Right lobe of liver (tissue), 6 donors: ENCODE data around the gene ZNF532. TPM values are rescaled to one million over a fixed set of nuclear protein-coding genes. Genes with fewer than 3 reads are reported as not detected.

Source experiments
- ATAC-seq, 4 donors: fragments of 200-7000 bp; cut with Tn5 transposase; one replicate each; pipeline ENCODE4 v1.9.1; 2020; ENCODE audit warnings: mild to moderate bottlenecking in 4 of 4, moderate library complexity in 4 of 4
- DNase-seq, 3 donors: peaks; one replicate each; pipeline ENCODE4 v3.0.0-alpha.2; 2020
- H3K27ac ChIP-seq, 3 donors: fragments of 200-600 bp; one replicate each; pipeline ENCODE4 v1.8.0; 2022
- H3K27me3 ChIP-seq, 2 donors: fragments of 200-600 bp; one replicate each; pipeline ENCODE4 v1.8.0; 2022
- H3K36me3 ChIP-seq, 4 donors: fragments of 200-600 bp; sonication (generic) in 1 of 4; one replicate each; pipeline versions ENCODE4 v1.5.1 to v1.8.0; 2017 to 2022; ENCODE audit warnings: control low read depth in 1 of 4
- H3K4me1 ChIP-seq, 4 donors: fragments of 200-600 bp; sonication (generic) in 1 of 4; one replicate each; pipeline versions ENCODE4 v1.5.1 to v1.8.0; 2017 to 2022; ENCODE audit warnings: control low read depth in 1 of 4
- H3K4me3 ChIP-seq, 3 donors: fragments of 200-600 bp; one replicate each; pipeline ENCODE4 v1.8.0; 2022
- H3K9me3 ChIP-seq, 4 donors: fragments of 200-600 bp; sonication (generic) in 1 of 4; one replicate each; pipeline versions ENCODE4 v1.5.1 to v1.8.0; 2017 to 2022; ENCODE audit warnings: control low read depth in 1 of 4
- POLR2A ChIP-seq: fragments of 450-650 bp; IDR thresholded peaks from one replicate; pipeline ENCODE4 v1.6.1; 2017; ENCODE audit warnings: antibody characterized with exemption, mild to moderate bottlenecking
- WGBS: methylation state at CpG from one replicate; pipeline ENCODE4 v1.1.6; 2018; ENCODE audit warnings: low coverage, low lambda C conversion rate; ENCODE audit not compliant: insufficient coverage; ENCODE audit errors: missing lambda C conversion rate; 5-methylcytosine and 5-hydroxymethylcytosine counted together
- intact Hi-C, 2 donors: fragments of 100-400 bp; cut with DNase I; formaldehyde crosslinking; loops; one replicate each; pipeline versions ENCODE4 v1.11.2 to v1.14.1; 2022
- total RNA-seq, 6 experiments: library from RNA; depleted of rRNA in 2 of 6; stranded (reverse); fragments of >200 nt in 2 of 6; fragmentation: NEBNext Ultra II Directional in 3 of 6; extraction: Animal tissue kit (Norgen Biotek cat#: 25700) in 3 of 6; gene quantifications; one replicate each; pipeline versions ENCODE4 v1.1.0 to v1.2.4, GENCODE V29; 2016 to 2023
- TF ChIP-seq, protein P1 (sequence below), 4 donors: fragments of 200-600 bp in 3 of 4; fragments of 450-650 bp in 1 of 4; IDR thresholded peaks; one replicate each; pipeline versions ENCODE4 v1.5.1 to v1.8.0; 2016 to 2022; ENCODE audit warnings: antibody characterized with exemption in 4 of 4, mild to moderate bottlenecking in 2 of 4
- donor health status: DM: no; HTN: yes; CAD: no.
- donor health status: DM: no; HTN: no; CAD: no.
- donor health status: DM: no; HTN: no; CAD: no.
- donor health status: DM: no; HTN: yes; CAD: no.
- donor health status: DM: no; HTN: yes; CAD: no.

Gene ZNF532
- total RNA-seq, 6 experiments from 2014 or later, result 2.0 to 6.4 (median 3.2) TPM

DNA sequence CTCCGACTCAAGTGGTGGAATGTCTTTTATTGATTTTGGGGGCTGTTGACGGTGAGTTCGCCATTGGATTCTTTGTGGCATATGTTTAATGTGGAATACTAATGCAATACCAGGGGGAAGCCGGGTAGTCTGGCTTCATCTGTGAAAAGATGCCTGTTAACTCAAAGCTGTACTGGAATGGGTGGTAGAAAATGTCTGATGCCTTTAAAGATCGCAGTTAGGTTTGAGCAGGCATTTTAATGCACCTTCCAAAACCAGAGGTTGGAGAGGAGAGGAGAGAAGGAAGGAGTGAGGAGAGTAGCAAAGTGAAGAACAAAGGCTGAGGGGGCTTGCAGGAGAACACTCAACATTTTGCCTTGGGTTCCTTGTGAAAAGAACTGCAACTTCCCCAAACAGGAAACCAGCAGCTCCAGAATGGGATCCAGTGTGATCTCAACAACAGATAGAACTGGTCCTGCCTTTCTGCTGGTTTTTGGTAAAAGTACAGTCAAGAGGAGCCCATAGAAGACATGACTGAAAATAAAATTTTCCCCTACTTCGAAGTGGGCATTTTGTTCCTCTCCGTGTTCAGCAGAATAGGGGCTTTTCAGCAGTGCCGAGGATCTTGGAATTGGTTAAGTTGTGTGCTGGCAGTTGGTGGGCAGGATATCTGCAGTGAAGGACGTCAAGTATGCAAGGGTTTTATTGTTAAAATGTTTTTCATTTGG lies 1.5 kb downstream of the ZNF532 start:
- Histone ChIP-seq H3K4me1 (peaks cover 0 to 10% (median 0%) of the 10 kb centered on the region in 4 donors), H3K9me3 (no peaks in the 10 kb centered on the region), H3K27me3 (no peaks in the 10 kb centered on the region), H3K4me3 (no peak overlapping the region), H3K36me3 (no peaks in the 10 kb centered on the region), H3K27ac (peak overlapping the region in 1 of 3 donors; percentile 25)
- TF ChIP-seq POLR2A, result no peak
- TF ChIP-seq, protein P1, sequence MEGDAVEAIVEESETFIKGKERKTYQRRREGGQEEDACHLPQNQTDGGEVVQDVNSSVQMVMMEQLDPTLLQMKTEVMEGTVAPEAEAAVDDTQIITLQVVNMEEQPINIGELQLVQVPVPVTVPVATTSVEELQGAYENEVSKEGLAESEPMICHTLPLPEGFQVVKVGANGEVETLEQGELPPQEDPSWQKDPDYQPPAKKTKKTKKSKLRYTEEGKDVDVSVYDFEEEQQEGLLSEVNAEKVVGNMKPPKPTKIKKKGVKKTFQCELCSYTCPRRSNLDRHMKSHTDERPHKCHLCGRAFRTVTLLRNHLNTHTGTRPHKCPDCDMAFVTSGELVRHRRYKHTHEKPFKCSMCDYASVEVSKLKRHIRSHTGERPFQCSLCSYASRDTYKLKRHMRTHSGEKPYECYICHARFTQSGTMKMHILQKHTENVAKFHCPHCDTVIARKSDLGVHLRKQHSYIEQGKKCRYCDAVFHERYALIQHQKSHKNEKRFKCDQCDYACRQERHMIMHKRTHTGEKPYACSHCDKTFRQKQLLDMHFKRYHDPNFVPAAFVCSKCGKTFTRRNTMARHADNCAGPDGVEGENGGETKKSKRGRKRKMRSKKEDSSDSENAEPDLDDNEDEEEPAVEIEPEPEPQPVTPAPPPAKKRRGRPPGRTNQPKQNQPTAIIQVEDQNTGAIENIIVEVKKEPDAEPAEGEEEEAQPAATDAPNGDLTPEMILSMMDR (IDR thresholded peaks at IDR 0.05), result no peak
- no peak for ATAC-seq
- intact Hi-C loops, result no loop called here
- 74% methylated on average over 9 of the region's 9 CpGs for WGBS
- DNase-seq, result no peak

DNA sequence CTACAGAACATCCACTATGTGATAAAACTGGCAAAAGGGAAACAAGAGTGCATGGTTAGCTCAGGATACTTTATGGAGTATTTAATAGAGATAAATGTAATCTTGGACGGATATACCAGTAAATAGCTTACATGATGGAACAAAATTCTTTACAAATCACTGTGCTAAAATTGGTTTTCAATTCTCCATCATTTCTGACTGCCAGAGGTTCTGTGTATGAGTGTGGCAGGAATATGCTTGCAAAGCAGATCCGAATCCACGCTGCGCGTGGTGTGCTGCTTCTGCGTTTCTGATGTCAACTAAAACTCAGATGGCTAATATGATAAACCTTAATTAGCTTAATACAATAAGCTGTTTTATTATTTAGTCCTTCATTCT lies 2.1 kb downstream of the ZNF532 start:
- Histone ChIP-seq H3K27me3 (no peaks in the 10 kb centered on the region), H3K36me3 (no peaks in the 10 kb centered on the region), H3K4me3 (no peak overlapping the region), H3K27ac (peak overlapping the region in 1 of 3 donors; percentile 25), H3K4me1 (peaks cover 0 to 9% (median 0%) of the 10 kb centered on the region in 4 donors), H3K9me3 (no peaks in the 10 kb centered on the region)
- 76% methylated on average over 6 of the region's 6 CpGs for WGBS
- TF ChIP-seq, protein P1 (IDR thresholded peaks at IDR 0.05), result no peak
- no peak for TF ChIP-seq POLR2A
- intact Hi-C loops, result no loop called here
- ATAC-seq (no peak), DNase-seq (no peak)

DNA sequence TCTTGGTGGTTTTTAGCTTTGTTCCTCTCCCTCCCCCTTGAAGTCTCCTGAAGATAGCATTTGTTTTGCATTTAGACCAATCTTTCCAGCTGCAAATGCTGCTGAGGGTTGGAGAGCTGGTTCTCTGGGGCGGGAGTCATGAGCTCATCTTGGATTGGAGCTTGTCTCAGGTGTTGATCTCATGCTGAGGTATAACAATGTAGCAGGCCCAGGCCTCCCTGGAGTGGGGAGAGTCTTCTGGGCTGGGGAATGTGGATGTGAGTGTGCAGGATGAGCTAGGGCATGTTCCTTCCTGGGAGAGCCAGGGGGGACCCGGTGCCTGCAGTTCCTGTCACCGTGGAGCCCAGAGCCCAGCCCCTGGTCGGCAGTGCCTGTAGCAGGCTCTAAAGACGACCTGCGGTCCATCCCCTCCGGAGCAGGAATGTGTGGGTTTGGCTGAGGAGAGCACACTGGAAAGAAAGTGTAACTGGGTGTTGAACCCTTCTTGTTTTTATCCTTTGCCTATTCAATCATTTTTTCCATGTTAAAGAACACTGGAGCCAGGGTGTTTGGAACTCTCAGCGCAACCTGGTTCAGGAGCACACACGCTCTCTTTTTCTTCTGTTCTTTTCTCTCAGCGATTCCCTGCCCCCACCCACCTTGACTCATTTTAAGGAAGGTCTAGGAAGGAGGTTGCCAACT lies 2.7 kb downstream of the ZNF532 start:
- TF ChIP-seq, protein P1 (IDR thresholded peaks at IDR 0.05), result no peak
- TF ChIP-seq POLR2A, result no peak
- no peak for ATAC-seq
- WGBS, result 64% methylated on average over 6 of the region's 10 CpGs
- Histone ChIP-seq H3K4me3 (no peak overlapping the region), H3K27me3 (no peaks in the 10 kb centered on the region), H3K9me3 (no peaks in the 10 kb centered on the region), H3K4me1 (peaks cover 0 to 2% (median 0%) of the 10 kb centered on the region in 4 donors), H3K27ac (no peak overlapping the region), H3K36me3 (no peaks in the 10 kb centered on the region)
- DNase-seq, result no peak
- intact Hi-C loops, result no loop called here

DNA sequence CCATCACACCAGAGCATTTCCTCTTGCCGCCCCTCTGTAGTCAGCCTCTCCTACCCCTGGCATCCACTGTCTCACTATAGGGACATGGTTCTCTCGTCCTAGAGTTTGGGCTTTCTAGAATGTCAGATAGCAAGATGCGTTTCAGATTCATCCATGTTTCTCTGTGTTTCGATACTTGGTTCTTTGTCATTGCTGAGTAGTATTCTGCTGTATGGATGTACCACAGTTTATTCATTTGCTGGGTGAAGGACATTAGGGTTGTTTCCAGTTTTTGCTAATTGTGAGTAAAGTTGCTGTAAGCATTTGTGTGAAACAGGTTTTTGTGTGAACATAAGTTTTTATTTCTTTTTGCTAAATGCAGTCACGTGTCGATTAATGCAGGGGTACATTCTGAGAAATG lies 3.8 kb downstream of the ZNF532 start:
- Histone ChIP-seq H3K9me3 (no peaks in the 10 kb centered on the region), H3K27me3 (no peaks in the 10 kb centered on the region), H3K4me1 (no peaks in the 10 kb centered on the region), H3K27ac (no peak overlapping the region), H3K36me3 (no peaks in the 10 kb centered on the region), H3K4me3 (no peak overlapping the region)
- intact Hi-C loops, result no loop called here
- TF ChIP-seq, protein P1 (IDR thresholded peaks at IDR 0.05), result no peak
- no peak for TF ChIP-seq POLR2A
- WGBS, result 82% methylated on average over 6 of the region's 6 CpGs
- DNase-seq, result no peak
- ATAC-seq, result no peak
